Stomach smooth muscle (tissue), 2 donors: ENCODE results near the gene CARD11.

Experiments
- H3K27ac ChIP-seq: one replicate; pipeline ENCODE4 v1.7.0; 2013; ENCODE audit warnings: mild to moderate bottlenecking, low read length, inconsistent platforms
- H3K27me3 ChIP-seq, 2 donors: one replicate each; pipeline ENCODE4 v1.7.0; 2013; ENCODE audit warnings: low read length in 2 of 2; ENCODE audit not compliant: insufficient read depth in 2 of 2, control insufficient read depth in 1 of 2
- H3K36me3 ChIP-seq, 2 donors: one replicate each; pipeline ENCODE4 v1.7.0; 2013; ENCODE audit warnings: low read length in 2 of 2; ENCODE audit not compliant: control insufficient read depth in 2 of 2, insufficient read depth in 2 of 2
- H3K4me1 ChIP-seq: one replicate; pipeline ENCODE4 v1.7.0; 2013; ENCODE audit warnings: low read length; ENCODE audit not compliant: control insufficient read depth, insufficient read depth
- H3K4me3 ChIP-seq, 2 donors: one replicate each; pipeline ENCODE4 v1.7.0; 2013; ENCODE audit warnings: low read length in 2 of 2
- H3K9ac ChIP-seq, 2 donors: one replicate each; pipeline ENCODE4 v1.7.0; 2013; ENCODE audit warnings: low read length in 2 of 2, mild to moderate bottlenecking in 1 of 2
- H3K9me3 ChIP-seq, 2 donors: one replicate each; pipeline ENCODE4 v1.7.0; 2013; ENCODE audit warnings: low read length in 2 of 2; ENCODE audit not compliant: control insufficient read depth in 2 of 2
- donor health status: healthy.
- donor health status: Pancreatic carcinoma.

Gene CARD11

DNA sequence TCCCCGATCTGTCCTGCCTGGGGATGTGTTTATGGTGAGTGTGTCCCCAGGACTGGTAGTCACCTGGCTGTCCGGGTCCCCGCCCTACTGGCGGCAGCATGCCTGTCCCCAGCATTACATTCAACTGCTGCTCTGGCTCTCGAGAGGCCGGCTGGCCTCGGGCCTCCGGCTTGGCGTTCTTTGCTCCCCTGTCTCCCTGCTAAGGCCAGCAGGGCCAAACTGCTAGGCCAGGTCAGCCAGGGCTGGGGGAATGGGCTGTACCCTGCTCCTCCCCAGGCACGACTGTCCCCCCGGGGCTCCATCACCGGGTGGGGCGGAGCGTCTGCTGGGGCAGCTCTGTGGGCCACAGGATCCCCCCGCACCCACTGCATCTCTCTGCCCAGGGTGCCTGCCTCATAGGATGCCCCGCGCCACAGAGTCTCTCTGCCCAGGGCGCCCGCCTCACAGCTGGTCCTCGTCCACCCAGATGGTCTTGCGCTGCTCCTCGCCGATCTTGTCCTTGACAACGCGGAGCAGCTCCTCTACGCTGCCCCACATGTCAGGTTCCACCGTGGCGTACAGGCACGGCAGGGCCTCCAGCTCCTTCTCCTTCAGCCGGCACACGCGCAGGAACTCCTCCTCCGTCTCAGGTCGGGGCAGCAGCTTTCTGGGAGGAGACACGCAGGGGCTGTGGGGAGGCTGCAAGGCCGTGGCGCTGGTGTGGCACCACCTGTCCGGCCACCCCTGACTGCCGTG is 137.3 kb downstream of the CARD11 start:
- peaks cover 0 to 3% of the 10 kb centered on the region in 2 donors for H3K9me3 ChIP-seq
- H3K4me1 ChIP-seq, result peaks cover 4% of the 10 kb centered on the region
- no peak overlapping the region for H3K27ac ChIP-seq
- no peak overlapping the region for H3K4me3 ChIP-seq
- no peaks in the 10 kb centered on the region for H3K27me3 ChIP-seq
- H3K36me3 ChIP-seq, result no peaks in the 10 kb centered on the region
- no peak overlapping the region for H3K9ac ChIP-seq

GRCh38 chr7:2905500-2905899 is 138.2 kb downstream of the CARD11 start:
- Histone ChIP-seq H3K9ac (no peak overlapping the region), H3K9me3 (peaks cover 0 to 3% of the 10 kb centered on the region in 2 donors), H3K4me1 (peaks cover 4% of the 10 kb centered on the region), H3K36me3 (no peaks in the 10 kb centered on the region), H3K4me3 (no peak overlapping the region), H3K27ac (no peak overlapping the region), H3K27me3 (no peaks in the 10 kb centered on the region)

GRCh38 chr7:2905027-2905426 is 138.6 kb downstream of the CARD11 start:
- Histone ChIP-seq H3K27me3 (no peaks in the 10 kb centered on the region), H3K36me3 (no peaks in the 10 kb centered on the region), H3K9me3 (peaks cover 0 to 3% of the 10 kb centered on the region in 2 donors)

DNA sequence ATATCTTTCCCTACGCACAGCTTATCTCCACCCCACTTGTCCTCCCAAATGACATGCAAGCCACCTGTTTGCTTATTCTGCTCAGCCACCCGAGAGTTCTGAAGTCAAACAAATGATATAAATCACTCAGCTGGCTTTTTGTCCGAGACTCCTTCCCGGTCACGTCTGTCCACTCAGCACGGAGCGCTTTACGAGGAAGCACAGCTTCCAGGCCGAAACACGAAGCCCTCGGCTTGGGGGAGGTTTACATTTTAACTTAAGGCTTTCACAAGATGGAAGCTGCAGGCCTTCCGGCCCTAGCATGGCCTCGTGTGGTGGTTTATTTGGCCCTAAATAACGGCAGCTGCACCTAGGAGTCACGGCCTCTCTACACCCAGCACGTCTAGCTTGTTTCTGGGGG is 139.5 kb downstream of the CARD11 start:
- Histone ChIP-seq H3K27ac (no peak overlapping the region), H3K4me1 (peaks cover 4% of the 10 kb centered on the region), H3K4me3 (no peak overlapping the region), H3K36me3 (no peaks in the 10 kb centered on the region), H3K9me3 (peaks cover 0 to 3% of the 10 kb centered on the region in 2 donors), H3K9ac (no peak overlapping the region), H3K27me3 (no peaks in the 10 kb centered on the region)

More at GRCh38 chr7:2905027-2905426, 138.6 kb downstream of the CARD11 start:
- Histone ChIP-seq H3K4me1 (peaks cover 4% of the 10 kb centered on the region), H3K9ac (no peak overlapping the region), H3K4me3 (no peak overlapping the region), H3K27ac (no peak overlapping the region)

DNA sequence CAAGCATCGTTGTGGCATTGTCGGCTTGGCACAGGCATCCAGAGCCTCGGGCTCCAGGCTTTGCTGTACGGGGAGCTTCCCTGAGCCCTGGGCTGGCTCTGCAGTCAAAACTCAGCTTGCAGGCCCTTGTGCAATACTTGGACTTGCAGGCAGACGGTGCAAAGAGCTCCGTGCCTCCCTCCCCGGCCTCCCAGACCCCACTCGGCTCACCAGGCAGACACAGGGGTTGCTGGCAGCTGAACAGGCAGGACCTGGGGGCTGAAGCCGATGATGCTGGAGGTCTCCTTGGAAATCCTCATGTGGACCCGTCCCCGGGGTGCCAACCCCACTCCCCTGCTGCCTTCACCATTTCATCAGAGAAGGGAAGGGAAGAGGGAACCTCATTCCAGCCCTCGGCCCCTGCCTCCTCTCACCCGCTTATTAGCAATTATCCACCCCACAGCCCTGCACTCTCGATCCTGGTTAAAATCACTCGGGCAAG is 139.9 kb downstream of the CARD11 start:
- Histone ChIP-seq H3K4me1 (peaks cover 4% of the 10 kb centered on the region), H3K9me3 (peaks cover 0 to 3% of the 10 kb centered on the region in 2 donors), H3K27me3 (peaks cover 0 to 5% of the 10 kb centered on the region in 2 donors), H3K9ac (no peak overlapping the region), H3K36me3 (no peaks in the 10 kb centered on the region), H3K4me3 (no peak overlapping the region), H3K27ac (no peak overlapping the region)

DNA sequence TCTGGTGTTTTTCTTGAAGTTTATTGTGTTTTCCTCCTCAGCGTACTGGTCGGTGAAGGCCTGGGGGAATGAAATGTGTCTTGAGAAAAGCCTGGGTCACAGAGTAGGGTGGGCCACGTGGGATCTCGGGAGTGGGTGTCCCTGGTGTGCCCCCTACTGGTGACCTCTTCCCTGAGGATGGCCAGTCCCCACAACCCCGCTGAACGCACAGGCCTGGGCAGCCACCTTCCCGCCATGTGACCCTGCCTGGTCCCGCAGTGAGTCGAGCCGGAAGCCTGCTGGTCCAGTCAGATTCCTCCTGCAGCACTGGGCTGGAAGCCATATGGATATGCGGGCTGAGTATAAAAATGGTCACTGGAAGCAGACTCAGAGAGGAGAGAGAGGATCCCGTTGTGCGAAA is 146.6 kb downstream of the CARD11 start:
- peaks cover 0 to 3% of the 10 kb centered on the region in 2 donors for H3K9me3 ChIP-seq
- H3K9ac ChIP-seq, result no peak overlapping the region
- peaks cover 6 to 9% of the 10 kb centered on the region in 2 donors for H3K27me3 ChIP-seq
- H3K4me3 ChIP-seq, result no peak overlapping the region
- no peaks in the 10 kb centered on the region for H3K36me3 ChIP-seq
- no peak overlapping the region for H3K27ac ChIP-seq
- H3K4me1 ChIP-seq, result no peaks in the 10 kb centered on the region

GRCh38 chr7:2896131-2896530 is 147.5 kb downstream of the CARD11 start:
- Histone ChIP-seq H3K36me3 (no peaks in the 10 kb centered on the region), H3K9ac (no peak overlapping the region), H3K4me1 (no peaks in the 10 kb centered on the region), H3K9me3 (peaks cover 0 to 3% of the 10 kb centered on the region in 2 donors), H3K27ac (no peak overlapping the region), H3K27me3 (peaks cover 6 to 9% of the 10 kb centered on the region in 2 donors), H3K4me3 (no peak overlapping the region)

- no peaks in the 10 kb centered on the region for H3K4me1 ChIP-seq
- H3K27me3 ChIP-seq, result peaks cover 6 to 9% of the 10 kb centered on the region in 2 donors
These were observed 149.3 kb downstream of the CARD11 start for GRCh38 chr7:2894118-2894940.

DNA sequence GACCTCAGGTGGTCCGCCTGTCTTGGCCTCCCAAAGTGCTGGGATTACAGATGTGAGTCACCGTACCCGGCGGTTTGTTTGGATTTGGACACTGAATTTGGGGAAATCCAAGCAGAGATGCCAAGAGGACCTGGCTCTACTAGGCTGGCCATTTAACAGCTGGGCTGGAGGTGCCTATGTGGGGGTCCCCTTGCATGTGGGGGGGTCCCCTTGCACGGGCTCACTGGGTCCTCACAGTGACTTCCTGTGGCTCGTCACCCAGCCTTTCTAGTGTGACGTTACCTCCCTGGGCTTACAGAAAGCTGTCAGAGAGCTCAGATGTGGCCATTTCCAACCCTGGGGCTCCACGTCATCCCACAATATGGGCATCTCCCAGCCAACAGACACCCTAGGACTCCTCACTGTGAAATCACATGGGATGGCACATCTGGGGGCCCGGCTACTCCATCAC is 150.2 kb downstream of the CARD11 start:
- no peaks in the 10 kb centered on the region for H3K4me1 ChIP-seq
- H3K36me3 ChIP-seq, result no peaks in the 10 kb centered on the region
- peaks cover 4 to 6% of the 10 kb centered on the region in 2 donors for H3K27me3 ChIP-seq
- H3K9me3 ChIP-seq, result peaks cover 0 to 1% of the 10 kb centered on the region in 2 donors
- H3K9ac ChIP-seq, result no peak overlapping the region
- H3K27ac ChIP-seq, result no peak overlapping the region
- H3K4me3 ChIP-seq, result no peak overlapping the region

More at GRCh38 chr7:2894118-2894940, 149.3 kb downstream of the CARD11 start:
- no peak overlapping the region for H3K4me3 ChIP-seq
- H3K9ac ChIP-seq, result no peak overlapping the region
- no peak overlapping the region for H3K27ac ChIP-seq
- H3K36me3 ChIP-seq, result no peaks in the 10 kb centered on the region
- H3K9me3 ChIP-seq, result peaks cover 0 to 3% of the 10 kb centered on the region in 2 donors

DNA sequence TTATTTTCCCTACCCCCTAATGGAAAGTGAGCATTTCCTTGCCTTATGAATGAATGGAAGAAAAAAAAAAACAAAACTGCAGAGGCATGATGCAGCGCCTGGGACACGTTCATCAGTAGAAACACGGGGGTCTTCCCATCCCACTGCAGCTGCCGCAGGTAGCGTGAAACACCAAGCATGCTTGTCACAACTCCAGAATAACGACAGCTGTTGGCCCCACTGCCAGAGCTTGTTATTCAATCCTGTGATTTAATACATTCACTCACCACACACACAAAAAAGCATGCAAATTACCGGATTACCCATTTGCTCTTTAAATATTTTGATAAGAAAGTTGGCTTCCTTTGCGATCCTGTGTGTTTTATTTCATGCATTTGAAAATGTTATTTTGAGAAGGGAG is 151.1 kb downstream of the CARD11 start:
- peaks cover 4 to 6% of the 10 kb centered on the region in 2 donors for H3K27me3 ChIP-seq
- no peak overlapping the region for H3K27ac ChIP-seq
- H3K36me3 ChIP-seq, result no peaks in the 10 kb centered on the region
- no peaks in the 10 kb centered on the region for H3K9me3 ChIP-seq
- H3K4me3 ChIP-seq, result no peak overlapping the region
- H3K9ac ChIP-seq, result no peak overlapping the region
- no peaks in the 10 kb centered on the region for H3K4me1 ChIP-seq
